Cortex of kidney (tissue), 1 donor: ENCODE results near the gene TRIML1.

ENCODE experiments used
- DNase-seq: peaks from one replicate; lab custom pipeline; 2025; lab: John Stamatoyannopoulos, UW

The TRIML1 gene, protein sequence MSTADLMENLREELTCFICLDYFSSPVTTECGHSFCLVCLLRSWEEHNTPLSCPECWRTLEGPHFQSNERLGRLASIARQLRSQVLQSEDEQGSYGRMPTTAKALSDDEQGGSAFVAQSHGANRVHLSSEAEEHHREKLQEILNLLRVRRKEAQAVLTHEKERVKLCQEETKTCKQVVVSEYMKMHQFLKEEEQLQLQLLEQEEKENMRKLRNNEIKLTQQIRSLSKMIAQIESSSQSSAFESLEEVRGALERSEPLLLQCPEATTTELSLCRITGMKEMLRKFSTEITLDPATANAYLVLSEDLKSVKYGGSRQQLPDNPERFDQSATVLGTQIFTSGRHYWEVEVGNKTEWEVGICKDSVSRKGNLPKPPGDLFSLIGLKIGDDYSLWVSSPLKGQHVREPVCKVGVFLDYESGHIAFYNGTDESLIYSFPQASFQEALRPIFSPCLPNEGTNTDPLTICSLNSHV

DNA sequence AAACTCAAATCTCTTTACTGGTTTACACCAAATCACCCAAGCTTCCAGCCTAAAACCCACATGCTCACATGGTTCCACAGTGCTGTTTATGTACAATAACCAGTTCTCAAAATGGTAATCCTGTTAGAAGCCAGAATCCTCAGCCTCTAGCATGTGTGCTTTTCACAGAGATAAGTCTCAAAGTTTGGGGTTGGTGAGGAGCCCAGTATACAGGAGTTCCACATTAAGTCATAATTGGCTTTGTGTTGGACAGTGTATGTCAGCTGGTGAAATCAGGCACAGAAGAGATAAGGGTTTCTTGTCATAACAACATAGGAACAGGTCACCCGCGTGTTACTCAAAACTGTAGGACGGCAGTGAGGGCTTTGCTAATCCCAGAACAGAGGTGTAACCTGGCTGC is at the start of gene TRIML1:
TRIML1 (plus strand) TSS at position 301 of the 400 bp plus-strand sequence. CDS start 118 bp downstream, outside the sequence.
- DNase-seq: no peak

DNA sequence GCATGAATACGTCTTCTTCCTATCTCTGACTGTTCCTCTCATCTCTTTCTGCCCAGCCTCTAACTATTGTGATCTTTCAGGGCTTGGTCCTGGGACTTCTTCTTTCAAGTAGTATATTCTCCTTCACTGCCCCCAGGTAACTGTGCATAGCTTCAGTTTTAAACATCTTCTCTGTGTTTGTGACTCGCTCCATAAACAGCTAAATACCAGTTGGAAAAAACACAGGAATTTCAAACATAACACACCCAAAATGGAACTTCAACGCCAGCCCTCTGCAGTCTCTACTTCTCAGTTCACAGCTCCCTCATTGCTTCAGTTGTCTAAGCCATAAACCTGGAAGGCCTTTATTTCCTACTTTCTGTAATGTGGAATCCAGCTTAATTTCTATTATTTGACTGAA is 46.4 kb upstream of the TRIML1 start:
- no peak for DNase-seq

- no peak for DNase-seq
Measured at GRCh38 chr4:188106454-188106853, 32.8 kb upstream of the TRIML1 start.

DNA sequence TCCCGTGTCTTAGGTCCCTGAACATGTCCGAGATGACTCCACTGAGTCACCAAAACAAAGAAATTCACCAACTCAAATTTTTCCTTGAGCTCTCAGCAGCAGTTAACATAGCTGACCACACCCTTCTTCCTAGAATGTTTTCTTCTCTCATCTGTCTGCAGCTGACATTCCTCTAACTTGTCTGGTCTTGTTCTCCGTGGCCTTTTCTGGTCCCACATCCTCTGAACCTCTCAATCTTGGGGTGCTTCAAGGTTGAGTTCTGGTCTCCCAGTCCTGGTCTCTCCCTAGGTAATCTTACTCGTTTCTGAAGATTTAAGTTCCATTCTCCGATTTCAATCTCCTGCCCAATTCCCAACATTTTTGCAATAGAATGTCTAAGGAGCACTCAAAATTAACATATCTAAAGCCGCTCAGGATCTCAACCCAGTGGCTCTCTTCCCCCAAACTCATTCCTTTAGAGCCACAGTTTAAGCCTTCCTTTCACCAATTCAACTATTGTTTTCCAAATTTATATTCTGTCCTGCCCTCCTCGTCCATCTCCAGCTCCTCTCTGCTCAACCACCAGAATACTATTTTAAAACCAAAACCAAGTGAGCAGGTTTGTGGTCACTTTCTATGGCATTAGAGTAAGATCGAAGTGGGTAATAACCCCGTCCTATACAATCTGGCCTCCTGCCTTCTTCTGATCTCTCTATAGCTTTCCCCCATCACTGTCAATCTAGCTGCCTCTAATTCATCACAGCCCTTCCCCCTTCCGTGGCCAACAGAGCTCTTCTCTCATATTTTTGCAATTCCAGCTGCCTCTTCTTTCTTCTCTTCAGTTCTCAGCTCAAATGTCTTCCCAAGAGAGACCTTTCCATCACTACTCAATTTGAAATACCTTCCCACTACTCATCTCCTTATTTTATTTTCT is 31.1 kb upstream of the TRIML1 start:
- DNase-seq: no peak

- DNase-seq: no peak
Measured at GRCh38 chr4:188109157-188109755, 30.0 kb upstream of the TRIML1 start, which contains the start of gene TRIML2. Gene TRIML2 (minus strand): TSS chr4:188109603. CDS start chr4:188105368, 4,235 bp downstream.

DNA sequence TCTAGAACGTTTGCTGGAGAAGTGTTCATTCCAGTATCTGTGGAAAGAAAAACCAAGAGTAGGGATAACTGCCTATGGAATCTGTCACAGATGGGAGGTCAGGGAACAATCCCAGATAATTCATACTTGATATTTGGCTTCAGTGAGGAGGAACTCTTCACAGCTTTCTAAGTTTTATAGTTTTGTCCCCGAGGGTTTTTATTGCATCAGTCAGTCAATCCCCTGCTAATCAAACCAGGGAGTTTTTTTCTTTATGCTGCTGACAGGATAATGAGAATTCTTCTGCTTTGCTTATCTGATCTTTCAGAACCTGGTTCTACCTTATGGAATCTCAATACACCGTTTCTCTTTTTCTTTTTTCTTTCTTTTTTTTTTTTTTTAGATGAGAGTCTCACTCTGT is 29.2 kb upstream of the TRIML1 start:
- no peak for DNase-seq

- no peak for DNase-seq
Measured at GRCh38 chr4:188110741-188111471, 28.3 kb upstream of the TRIML1 start.

DNA sequence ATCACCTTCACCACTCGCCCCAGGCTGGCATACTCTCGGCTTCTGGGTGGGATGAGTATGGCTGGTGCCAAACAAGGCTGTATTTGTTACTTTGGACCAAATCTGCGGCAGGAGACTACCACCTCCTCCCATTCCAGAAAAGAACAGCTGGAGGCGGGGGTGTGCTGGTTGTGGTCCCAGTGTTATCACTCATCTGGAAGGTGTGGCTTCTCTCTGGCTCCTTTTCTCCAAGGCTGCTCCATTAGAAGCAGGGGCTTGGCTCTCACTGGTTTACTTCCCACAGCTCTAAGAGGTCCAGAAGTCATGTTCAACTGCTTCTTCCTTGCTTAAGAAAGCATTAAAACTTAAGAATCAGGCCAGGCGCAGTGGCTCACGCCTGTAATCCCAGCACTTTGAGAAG is 27.3 kb upstream of the TRIML1 start:
- no peak for DNase-seq

DNA sequence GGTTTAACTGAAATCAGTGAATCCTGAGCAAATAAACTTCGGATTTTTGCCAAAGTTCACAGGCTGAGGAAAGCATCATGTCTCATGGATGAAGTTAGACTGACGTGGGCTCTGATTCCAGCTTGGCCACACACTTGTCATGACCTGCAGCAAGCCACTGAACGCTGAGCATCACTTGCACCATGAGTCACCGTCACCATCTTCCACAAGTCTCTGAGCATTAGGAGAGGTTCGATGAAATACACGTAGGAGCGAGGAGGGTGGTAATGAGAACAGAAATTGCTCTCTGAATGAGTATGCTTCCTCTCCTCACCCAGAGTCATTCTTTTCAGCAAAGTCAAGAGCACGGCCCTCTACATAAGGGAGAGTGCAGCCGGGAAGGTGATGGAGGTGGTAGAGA is 26.1 kb upstream of the TRIML1 start:
- DNase-seq: no peak

DNA sequence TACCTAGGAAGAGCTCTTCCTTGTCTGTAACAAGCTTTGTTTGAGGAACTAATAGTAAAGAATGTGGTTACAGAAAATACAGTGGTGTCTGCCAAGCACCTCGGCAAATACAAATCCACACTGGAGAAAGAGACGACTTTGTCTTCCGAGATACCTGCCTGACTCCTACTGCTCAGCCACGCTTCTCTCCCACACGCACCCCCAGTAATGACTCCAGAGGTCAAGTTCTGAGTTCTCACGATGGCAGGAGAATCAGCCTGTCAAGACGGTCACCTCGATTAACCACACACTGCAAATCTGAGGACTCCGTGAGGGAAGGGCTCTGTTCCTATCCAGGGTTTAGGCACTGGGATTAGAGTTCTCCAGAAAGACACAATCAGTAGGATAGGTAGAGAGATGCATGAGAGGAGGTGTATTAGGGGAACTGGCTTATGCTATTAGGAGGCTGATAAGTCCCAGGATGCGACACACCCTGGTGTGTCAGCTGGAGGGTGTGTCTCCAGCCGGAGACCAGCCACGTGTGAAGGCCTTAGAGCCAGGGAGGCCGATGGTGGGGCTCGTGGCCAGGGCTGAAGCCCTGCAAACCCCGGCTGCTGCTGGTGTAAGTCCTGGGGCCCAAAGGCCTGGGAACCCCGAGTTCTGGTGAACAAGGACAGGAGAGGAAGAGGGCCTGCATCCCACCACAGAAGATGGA is 21.5 kb upstream of the TRIML1 start:
- no peak for DNase-seq

DNA sequence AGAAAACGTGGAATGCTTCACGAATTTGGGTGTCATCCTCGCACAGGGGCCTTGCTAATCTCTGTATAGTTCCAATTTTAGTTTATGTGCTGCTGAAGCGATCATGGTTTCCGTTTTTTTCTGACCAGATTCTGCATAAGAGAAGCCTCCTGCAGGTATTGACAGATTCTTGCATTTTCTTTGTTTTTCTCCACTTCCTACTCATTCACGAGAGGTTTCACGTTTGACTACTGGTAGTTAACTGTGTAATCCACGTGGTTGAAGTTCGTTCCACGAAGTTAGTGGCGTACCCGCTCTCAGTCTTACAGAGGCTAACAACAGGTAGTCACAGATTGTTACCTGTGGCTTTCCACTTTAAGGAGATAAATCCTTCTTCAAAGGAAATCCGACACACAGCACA is 17.7 kb upstream of the TRIML1 start:
- no peak for DNase-seq

GRCh38 chr4:188127214-188127874 is 11.9 kb upstream of the TRIML1 start:
- no peak for DNase-seq

DNA sequence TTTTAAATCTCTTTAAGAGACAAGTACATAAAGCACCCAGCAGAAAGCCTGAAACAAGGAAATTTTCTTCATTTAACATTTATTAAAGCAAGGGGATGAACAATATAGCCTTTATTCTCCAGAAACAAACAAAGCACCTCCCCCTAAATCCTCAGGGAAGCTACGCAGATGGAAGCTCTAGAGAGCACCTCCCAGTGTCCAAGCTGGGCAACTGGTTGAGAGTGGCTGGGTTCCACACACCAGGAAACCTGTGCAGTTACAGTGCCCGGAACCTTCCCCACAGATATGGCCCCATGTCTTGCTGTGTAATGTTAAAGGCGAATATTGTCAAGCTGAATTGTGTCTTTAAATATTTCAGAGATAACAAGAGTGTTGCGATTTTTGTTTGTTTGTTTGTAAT is 8.9 kb upstream of the TRIML1 start:
- DNase-seq: no peak

GRCh38 chr4:188132232-188132631 is 7.0 kb upstream of the TRIML1 start:
- no peak for DNase-seq

DNA sequence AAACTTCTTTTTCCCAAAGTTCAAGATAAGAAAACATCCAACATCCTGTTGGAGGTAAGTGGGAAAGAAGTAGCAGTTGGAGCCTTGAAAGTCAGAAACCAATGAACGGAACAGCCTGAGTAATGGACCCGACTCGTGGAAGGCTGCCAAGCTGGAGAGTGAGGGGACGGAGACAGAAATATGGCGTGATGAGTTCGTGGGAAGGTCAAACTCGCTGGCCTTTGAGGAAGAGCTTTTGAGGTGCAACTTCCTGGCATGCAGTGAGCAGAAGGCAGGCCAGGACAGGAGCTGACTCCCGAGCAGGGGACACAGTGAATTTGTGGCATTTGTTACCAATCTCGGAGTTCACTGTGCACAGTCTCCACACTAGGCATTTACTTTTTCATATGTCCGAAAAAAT is 1.0 kb upstream of the TRIML1 start:
- no peak for DNase-seq

GRCh38 chr4:188139671-188140070 is 430 bp downstream of the TRIML1 start:
- DNase-seq: no peak

GRCh38 chr4:188143731-188144130 is 4.5 kb downstream of the TRIML1 start:
- no peak for DNase-seq

DNA sequence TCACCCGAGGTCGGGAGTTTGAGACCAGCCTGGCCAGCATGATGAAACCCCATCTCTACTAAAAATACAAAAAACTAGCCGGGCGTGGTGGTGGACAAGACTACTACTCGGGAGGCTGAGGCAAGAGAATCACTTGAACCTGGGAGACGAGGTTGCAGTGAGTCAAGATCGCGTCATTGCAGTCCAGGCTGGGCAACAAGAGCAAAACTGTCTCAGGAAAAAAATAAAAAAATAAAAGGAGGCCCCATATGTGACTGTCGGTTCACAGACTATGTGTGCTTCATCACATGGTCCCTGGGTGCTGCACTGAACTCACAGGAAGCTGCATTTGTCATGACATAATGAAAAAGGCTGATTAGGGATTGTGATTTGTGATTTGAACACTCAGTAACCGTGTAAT is 6.4 kb downstream of the TRIML1 start:
- DNase-seq: no peak

GRCh38 chr4:188146618-188147017 is 7.4 kb downstream of the TRIML1 start:
- no peak for DNase-seq

DNA sequence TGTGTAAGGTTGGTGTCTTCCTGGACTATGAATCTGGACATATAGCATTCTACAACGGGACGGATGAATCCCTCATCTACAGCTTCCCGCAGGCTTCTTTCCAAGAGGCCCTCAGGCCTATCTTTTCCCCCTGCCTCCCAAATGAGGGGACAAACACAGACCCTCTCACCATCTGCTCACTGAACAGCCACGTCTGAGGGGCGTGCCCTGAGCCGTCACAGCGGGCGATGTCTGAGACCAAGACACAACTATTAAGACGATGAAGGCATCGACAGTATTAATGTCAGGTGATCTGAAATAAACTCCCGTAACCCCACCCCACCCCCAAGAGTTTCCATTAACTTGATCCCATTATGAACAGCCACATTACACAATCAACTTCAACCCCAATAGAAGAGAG is 7.9 kb downstream of the TRIML1 start:
- DNase-seq: no peak

DNA sequence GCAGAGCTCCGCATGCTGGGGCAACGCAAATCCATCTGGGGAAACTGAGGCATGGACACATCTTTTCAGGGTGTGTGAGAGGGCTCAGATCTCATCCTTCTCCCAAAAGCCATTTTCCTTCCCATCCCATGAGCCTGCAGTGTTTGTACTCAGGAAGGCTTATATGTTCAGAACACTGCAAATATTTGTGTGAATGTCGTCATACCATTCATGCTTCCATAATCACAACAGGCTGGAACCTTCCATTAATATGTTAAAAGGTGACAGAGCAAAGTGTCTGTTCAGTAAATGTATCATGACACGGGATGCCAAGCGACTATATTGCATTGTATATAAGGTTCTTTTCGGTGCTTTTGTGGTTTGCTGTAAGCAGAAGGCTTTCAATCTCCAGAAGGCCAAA is 8.5 kb downstream of the TRIML1 start:
- DNase-seq: no peak
